CD4-positive, alpha-beta T cell treated with Interleukin-6 at 100 ng/mL for 8 hours (primary cell): ENCODE results near the gene PRRT2.

Experiments used
- DNase-seq: peaks from one replicate; pipeline ENCODE4 v3.0.0-alpha.2; 2020; ENCODE audit warnings: mixed read lengths, low spot score

Gene PRRT2

GRCh38 chr16:29862884-29863668 lies 51.1 kb downstream of the PRRT2 start, which contains the start of gene CDIPT:
CDIPT (minus strand) TSS chr16:29863226; CDS start chr16:29862857, 369 bp downstream.
- DNase-seq = peak; percentile 95

- DNase-seq = no peak
Observed at GRCh38 chr16:29863669-29863984, 51.6 kb downstream of the PRRT2 start.

GRCh38 chr16:29864205-29864604 lies 52.2 kb downstream of the PRRT2 start:
- DNase-seq = no peak
